PC-3 (cell line): ENCODE results near the gene GFRA1. TPM values are rescaled to one million over a fixed set of nuclear protein-coding genes. Genes with fewer than 3 reads are reported as not detected.

ENCODE experiments used
- ATAC-seq: fragments of 200-7000 bp; cut with Tn5 transposase; 2 replicates; pipeline ENCODE4 v1.9.1; 2020; ENCODE audit warnings: mild to moderate bottlenecking, moderate library complexity
- BruUV-seq: library from RNA; stranded (reverse); fragments of 400-500 nt; replicated peaks from 2 replicates; lab custom pipeline; 2021; lab: Mats Ljungman, UMichigan
- CTCF ChIA-PET: fragments of 300-600 bp; sonication (Branson Sonifier 250); formaldehyde crosslinking; loops from one replicate; lab custom pipeline; 2022; ENCODE audit warnings: antibody characterized with exemption; lab: Charles Lee
- POLR2A ChIA-PET: fragments of 300-600 bp; sonication (Branson Sonifier 250); formaldehyde crosslinking; loops from one replicate; lab custom pipeline; 2022; ENCODE audit warnings: antibody characterized with exemption; ENCODE audit not compliant: unreplicated experiment; lab: Charles Lee
- DNase-seq: peaks from one replicate; pipeline ENCODE4 v3.0.0-alpha.2; 2015
- H2AFZ ChIP-seq: fragments of 300-600 bp; sonication (generic); 2 replicates; pipeline ENCODE4 v1.6.0; 2016; ENCODE audit warnings: antibody characterized with exemption, low read length
- H3F3A ChIP-seq: fragments of 300-600 bp; sonication (generic); one replicate; pipeline ENCODE4 v1.6.0; 2017; ENCODE audit warnings: antibody characterized with exemption, low read length, control low read depth, mild to moderate bottlenecking; ENCODE audit not compliant: unreplicated experiment
- H3K27ac ChIP-seq: fragments of 300-600 bp; sonication (generic); 2 replicates; pipeline ENCODE4 v1.5.1; 2016; ENCODE audit warnings: mild to moderate bottlenecking, low read length
- H3K27me3 ChIP-seq: fragments of 300-600 bp; sonication (generic); 2 replicates; pipeline ENCODE4 v1.6.1; 2016; ENCODE audit warnings: low read length, mixed read lengths
- H3K36me3 ChIP-seq: fragments of 300-600 bp; sonication (generic); 2 replicates; pipeline ENCODE4 v1.6.1; 2016; ENCODE audit warnings: low read depth, mixed run types, low read length, mixed read lengths
- H3K4me1 ChIP-seq: fragments of 300-600 bp; sonication (generic); 2 replicates; pipeline ENCODE4 v1.5.1; 2016; ENCODE audit warnings: low read length; ENCODE audit not compliant: insufficient read depth
- H3K4me2 ChIP-seq: fragments of 300-600 bp; sonication (generic); 2 replicates; pipeline ENCODE4 v1.6.0; 2016; ENCODE audit warnings: low read length
- H3K4me3 ChIP-seq: fragments of 300-600 bp; sonication (generic); 2 replicates; pipeline ENCODE4 v1.5.1; 2016; ENCODE audit warnings: mild to moderate bottlenecking, low read length, mixed read lengths
- H3K79me2 ChIP-seq: fragments of 300-600 bp; sonication (generic); 2 replicates; pipeline ENCODE4 v1.6.1; 2017; ENCODE audit warnings: low read length, mixed read lengths
- H3K9ac ChIP-seq: fragments of 300-600 bp; sonication (generic); 2 replicates; pipeline ENCODE4 v1.6.0; 2016; ENCODE audit warnings: mild to moderate bottlenecking, low read length
- H3K9me2 ChIP-seq: fragments of 300-600 bp; sonication (generic); replicated peaks from 2 replicates; pipeline ENCODE4 v1.6.1; 2016; ENCODE audit warnings: mixed run types, low read length, mixed read lengths
- H3K9me3 ChIP-seq: fragments of 300-600 bp; sonication (generic); 2 replicates; pipeline ENCODE4 v1.6.1; 2016; ENCODE audit warnings: low read length, mixed read lengths
- H4K20me1 ChIP-seq: fragments of 300-600 bp; sonication (generic); 2 replicates; pipeline ENCODE4 v1.6.1; 2016; ENCODE audit warnings: low read length, mixed read lengths
- CTCF ChIP-seq: fragments of 300-600 bp; sonication (generic); conservative IDR thresholded peaks from 2 replicates; pipeline ENCODE4 v1.5.1; 2017; ENCODE audit warnings: antibody characterized with exemption, low read depth, mild to moderate bottlenecking, low read length
- EZH2 ChIP-seq: fragments of 300-600 bp; sonication (generic); IDR thresholded peaks from one replicate; pipeline ENCODE4 v1.6.1; 2017; ENCODE audit warnings: antibody characterized with exemption, mild to moderate bottlenecking, low read length; ENCODE audit not compliant: unreplicated experiment
- EZH2phosphoT487 ChIP-seq: fragments of 300-600 bp; sonication (generic); IDR thresholded peaks from 2 replicates; pipeline ENCODE4 v1.6.1; 2018; ENCODE audit warnings: mild to moderate bottlenecking, antibody characterized with exemption, low read length, borderline replicate concordance
- intact Hi-C: fragments of 100-400 bp; cut with micrococcal nuclease; formaldehyde crosslinking; loops from 2 replicates; pipeline ENCODE4 v1.9.0; 2023
- total RNA-seq: library from RNA; depleted of rRNA; stranded (reverse); fragments of >200 nt; gene quantifications from 2 replicates; pipeline ENCODE4 v1.2.3, GENCODE V29; 2014

The GFRA1 gene
- total RNA-seq, 1 experiment from 2014 or later = not detected

- no peaks in the 10 kb centered on the region for H3K79me2 ChIP-seq
- H3K36me3 ChIP-seq = no peaks in the 10 kb centered on the region
- BruUV-seq = no TSS peak
- CTCF ChIA-PET = no interaction called here
- H2AFZ ChIP-seq = no peak overlapping the region
- intact Hi-C loops = no loop called here
- H3K9me2 ChIP-seq = no peaks in the 10 kb centered on the region
- no peak for DNase-seq
- H3K4me2 ChIP-seq = no peak overlapping the region
- no peaks in the 10 kb centered on the region for H3K27me3 ChIP-seq
- H3K27ac ChIP-seq = no peak overlapping the region
- ATAC-seq = no peak
- H3K4me1 ChIP-seq = no peaks in the 10 kb centered on the region
- TF ChIP-seq EZH2phosphoT487 (no peak), CTCF (no peak), EZH2 (no peak)
- H3K4me3 ChIP-seq = no peak overlapping the region
- no peaks in the 10 kb centered on the region for H3K9me3 ChIP-seq
- H3K9ac ChIP-seq = no peak overlapping the region
- POLR2A ChIA-PET = no interaction called here
- H4K20me1 ChIP-seq = no peaks in the 10 kb centered on the region
- H3F3A ChIP-seq = no peaks in the 10 kb centered on the region
Measured at GRCh38 chr10:116262678-116263077, 10.3 kb downstream of the GFRA1 start.

- ChIA-PET POLR2A (no interaction called here), CTCF (no interaction called here)
- BruUV-seq = no TSS peak
- no peak overlapping the region for H3K4me3 ChIP-seq
- DNase-seq = no peak
- no peak overlapping the region for H3K27ac ChIP-seq
- H3K9me2 ChIP-seq = no peaks in the 10 kb centered on the region
- no peaks in the 10 kb centered on the region for H3K4me1 ChIP-seq
- no peak for ATAC-seq
- no peak for TF ChIP-seq EZH2phosphoT487
- no peak for TF ChIP-seq CTCF
- no peak for TF ChIP-seq EZH2
- H3K9me3 ChIP-seq = no peaks in the 10 kb centered on the region
- H3K9ac ChIP-seq = no peak overlapping the region
- H3F3A ChIP-seq = no peaks in the 10 kb centered on the region
- no peaks in the 10 kb centered on the region for H4K20me1 ChIP-seq
- H3K4me2 ChIP-seq = no peak overlapping the region
- H2AFZ ChIP-seq = no peak overlapping the region
- H3K36me3 ChIP-seq = no peaks in the 10 kb centered on the region
- no peaks in the 10 kb centered on the region for H3K27me3 ChIP-seq
- no peaks in the 10 kb centered on the region for H3K79me2 ChIP-seq
- intact Hi-C loops = no loop called here
Measured at GRCh38 chr10:116260599-116260998, 12.4 kb downstream of the GFRA1 start.

- Histone ChIP-seq H3K9me3 (no peaks in the 10 kb centered on the region), H3K9ac (no peak overlapping the region), H3K4me3 (no peak overlapping the region), H4K20me1 (no peaks in the 10 kb centered on the region), H3K4me1 (no peaks in the 10 kb centered on the region), H3K9me2 (no peaks in the 10 kb centered on the region), H2AFZ (no peak overlapping the region), H3K36me3 (no peaks in the 10 kb centered on the region), H3K4me2 (no peak overlapping the region), H3K27ac (no peak overlapping the region), H3K27me3 (no peaks in the 10 kb centered on the region), H3F3A (no peaks in the 10 kb centered on the region), H3K79me2 (no peaks in the 10 kb centered on the region)
- BruUV-seq = no TSS peak
- intact Hi-C loops = no loop called here
- TF ChIP-seq EZH2 (no peak), EZH2phosphoT487 (no peak), CTCF (no peak)
- ChIA-PET POLR2A (no interaction called here), CTCF (no interaction called here)
- DNase-seq (no peak), ATAC-seq (no peak)
Measured at GRCh38 chr10:116259638-116260037, 13.4 kb downstream of the GFRA1 start.
